PFSK-1 (cell line): Measurements from ENCODE around the gene KCNQ1.

Experiments
- POLR2AphosphoS5 ChIP-seq: IDR thresholded peaks from 2 replicates; pipeline ENCODE4 v1.6.1; 2012; ENCODE audit warnings: low read depth, mild to moderate bottlenecking, control low read depth, low read length, moderate library complexity
- TAF1 ChIP-seq: IDR thresholded peaks from 2 replicates; pipeline ENCODE4 v1.6.1; 2012; ENCODE audit warnings: low read length, control low read depth, borderline replicate concordance; ENCODE audit not compliant: insufficient read depth
- TF ChIP-seq, protein P1 (sequence below), 2 experiments: IDR thresholded peaks; 2 replicates each; pipeline versions ENCODE4 v1.6.1 to v1.8.0; 2011 to 2012; ENCODE audit warnings: low read depth in 2 of 2, low read length in 2 of 2, control low read depth in 1 of 2, inconsistent platforms in 1 of 2, mild to moderate bottlenecking in 1 of 2, moderate library complexity in 1 of 2; ENCODE audit not compliant: insufficient read depth in 1 of 2

DNA sequence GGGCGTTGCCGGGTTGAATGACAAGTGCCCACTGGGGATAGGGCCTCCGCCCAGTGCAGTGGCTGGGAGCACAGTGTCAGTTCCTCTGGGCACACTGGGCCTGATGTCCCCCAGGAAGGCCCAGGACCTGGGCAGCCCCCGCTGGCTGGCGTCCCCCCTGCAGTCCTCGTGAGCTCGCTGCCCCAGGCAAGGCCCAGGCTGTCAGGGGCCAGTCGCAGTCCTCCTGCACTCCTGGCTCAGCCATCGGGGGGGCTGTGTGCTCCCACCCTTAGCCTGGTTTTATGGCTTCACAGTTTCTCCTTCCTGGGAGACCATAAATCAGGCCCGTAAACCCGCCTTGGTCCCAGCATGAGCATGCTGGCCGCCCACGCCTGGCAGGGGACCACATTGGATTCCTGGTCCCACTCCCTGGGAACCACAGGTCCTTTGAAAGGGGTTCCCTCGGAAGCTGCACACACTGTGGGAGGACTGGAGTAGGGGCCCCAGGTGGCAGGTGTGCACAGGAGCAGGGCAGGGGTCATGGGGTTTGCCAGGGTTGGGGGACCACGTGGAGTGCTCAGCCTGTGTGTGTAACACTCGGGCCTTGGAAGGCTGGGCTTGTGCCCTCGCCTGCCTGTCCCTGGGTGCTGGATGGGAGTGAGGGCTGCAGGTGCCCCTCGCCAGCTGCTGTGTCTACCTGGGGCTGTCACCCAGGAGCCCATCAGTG, 141.4 kb downstream of the KCNQ1 start:
- TF ChIP-seq, protein P1, sequence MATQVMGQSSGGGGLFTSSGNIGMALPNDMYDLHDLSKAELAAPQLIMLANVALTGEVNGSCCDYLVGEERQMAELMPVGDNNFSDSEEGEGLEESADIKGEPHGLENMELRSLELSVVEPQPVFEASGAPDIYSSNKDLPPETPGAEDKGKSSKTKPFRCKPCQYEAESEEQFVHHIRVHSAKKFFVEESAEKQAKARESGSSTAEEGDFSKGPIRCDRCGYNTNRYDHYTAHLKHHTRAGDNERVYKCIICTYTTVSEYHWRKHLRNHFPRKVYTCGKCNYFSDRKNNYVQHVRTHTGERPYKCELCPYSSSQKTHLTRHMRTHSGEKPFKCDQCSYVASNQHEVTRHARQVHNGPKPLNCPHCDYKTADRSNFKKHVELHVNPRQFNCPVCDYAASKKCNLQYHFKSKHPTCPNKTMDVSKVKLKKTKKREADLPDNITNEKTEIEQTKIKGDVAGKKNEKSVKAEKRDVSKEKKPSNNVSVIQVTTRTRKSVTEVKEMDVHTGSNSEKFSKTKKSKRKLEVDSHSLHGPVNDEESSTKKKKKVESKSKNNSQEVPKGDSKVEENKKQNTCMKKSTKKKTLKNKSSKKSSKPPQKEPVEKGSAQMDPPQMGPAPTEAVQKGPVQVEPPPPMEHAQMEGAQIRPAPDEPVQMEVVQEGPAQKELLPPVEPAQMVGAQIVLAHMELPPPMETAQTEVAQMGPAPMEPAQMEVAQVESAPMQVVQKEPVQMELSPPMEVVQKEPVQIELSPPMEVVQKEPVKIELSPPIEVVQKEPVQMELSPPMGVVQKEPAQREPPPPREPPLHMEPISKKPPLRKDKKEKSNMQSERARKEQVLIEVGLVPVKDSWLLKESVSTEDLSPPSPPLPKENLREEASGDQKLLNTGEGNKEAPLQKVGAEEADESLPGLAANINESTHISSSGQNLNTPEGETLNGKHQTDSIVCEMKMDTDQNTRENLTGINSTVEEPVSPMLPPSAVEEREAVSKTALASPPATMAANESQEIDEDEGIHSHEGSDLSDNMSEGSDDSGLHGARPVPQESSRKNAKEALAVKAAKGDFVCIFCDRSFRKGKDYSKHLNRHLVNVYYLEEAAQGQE (IDR thresholded peaks at IDR 0.05; ENCODE audit: insufficient read depth in 1 of 2, low read depth in 2 of 2, low read length in 2 of 2), result no peak
- TF ChIP-seq POLR2AphosphoS5, result no peak
- TF ChIP-seq TAF1, result no peak
